TTC549 (cell line): ENCODE data around the gene UVSSA.
"Not testable (repeated sequence)": the region's sequence is repeated elsewhere in the genome, so short reads cannot be mapped to it uniquely, and the experiment has no call there.

Experiments
- FAIRE-seq: peaks from 2 replicates; lab custom pipeline; 2012; peaks lifted over from hg19 to GRCh38; lab: Jason Lieb, UNC

UVSSA gene

GRCh38 chr4:1409079-1409478 lies 62.1 kb downstream of the UVSSA start:
- FAIRE-seq = no peak

- FAIRE-seq = no peak
These were observed 62.8 kb downstream of the UVSSA start for GRCh38 chr4:1409491-1410425.

GRCh38 chr4:1410491-1411325 lies 63.7 kb downstream of the UVSSA start:
- FAIRE-seq = no peak

- FAIRE-seq = no peak
These were observed 64.7 kb downstream of the UVSSA start for GRCh38 chr4:1411436-1412375.

- FAIRE-seq = no peak
These were observed 65.6 kb downstream of the UVSSA start for GRCh38 chr4:1412376-1413203.

- no peak for FAIRE-seq
These were observed 66.2 kb downstream of the UVSSA start for GRCh38 chr4:1413204-1413663.

- no peak for FAIRE-seq
These were observed 66.9 kb downstream of the UVSSA start for GRCh38 chr4:1413687-1414479.

- FAIRE-seq = no peak
These were observed 68.0 kb downstream of the UVSSA start for GRCh38 chr4:1414831-1415680.

- FAIRE-seq = no peak
These were observed 68.6 kb downstream of the UVSSA start for GRCh38 chr4:1415681-1415981.

GRCh38 chr4:1416051-1416947 lies 69.3 kb downstream of the UVSSA start:
- no peak for FAIRE-seq

- no peak for FAIRE-seq
These were observed 69.9 kb downstream of the UVSSA start for GRCh38 chr4:1416948-1417260.

GRCh38 chr4:1417522-1418390 lies 70.7 kb downstream of the UVSSA start:
- FAIRE-seq = no peak

- no peak for FAIRE-seq
These were observed 71.7 kb downstream of the UVSSA start for GRCh38 chr4:1418494-1419285.

- no peak for FAIRE-seq
These were observed 72.7 kb downstream of the UVSSA start for GRCh38 chr4:1419708-1420107.

- FAIRE-seq = no peak
These were observed 74.6 kb downstream of the UVSSA start for GRCh38 chr4:1421657-1422056.

GRCh38 chr4:1427010-1427409 lies 80.0 kb downstream of the UVSSA start:
- FAIRE-seq = no peak

- not testable (repeated sequence) for FAIRE-seq
These were observed 96.7 kb downstream of the UVSSA start for GRCh38 chr4:1443688-1444172.
